GM10266 (cell line): ENCODE data around the gene SLC22A4.

Source experiments
- DNase-seq: peaks from one replicate; pipeline ENCODE4 v3.0.0; 2012; ENCODE audit errors: extremely low spot score
- TF ChIP-seq, protein P1 (sequence below): IDR thresholded peaks from 2 replicates; pipeline ENCODE4 v1.5.1; 2012; ENCODE audit warnings: mild to moderate bottlenecking, low read depth; ENCODE audit not compliant: control insufficient read depth, insufficient read depth; ENCODE audit errors: missing control alignments

The SLC22A4 gene

GRCh38 chr5:132277971-132278853 is 16.0 kb upstream of the SLC22A4 start:
- no peak for DNase-seq
- TF ChIP-seq, protein P1, sequence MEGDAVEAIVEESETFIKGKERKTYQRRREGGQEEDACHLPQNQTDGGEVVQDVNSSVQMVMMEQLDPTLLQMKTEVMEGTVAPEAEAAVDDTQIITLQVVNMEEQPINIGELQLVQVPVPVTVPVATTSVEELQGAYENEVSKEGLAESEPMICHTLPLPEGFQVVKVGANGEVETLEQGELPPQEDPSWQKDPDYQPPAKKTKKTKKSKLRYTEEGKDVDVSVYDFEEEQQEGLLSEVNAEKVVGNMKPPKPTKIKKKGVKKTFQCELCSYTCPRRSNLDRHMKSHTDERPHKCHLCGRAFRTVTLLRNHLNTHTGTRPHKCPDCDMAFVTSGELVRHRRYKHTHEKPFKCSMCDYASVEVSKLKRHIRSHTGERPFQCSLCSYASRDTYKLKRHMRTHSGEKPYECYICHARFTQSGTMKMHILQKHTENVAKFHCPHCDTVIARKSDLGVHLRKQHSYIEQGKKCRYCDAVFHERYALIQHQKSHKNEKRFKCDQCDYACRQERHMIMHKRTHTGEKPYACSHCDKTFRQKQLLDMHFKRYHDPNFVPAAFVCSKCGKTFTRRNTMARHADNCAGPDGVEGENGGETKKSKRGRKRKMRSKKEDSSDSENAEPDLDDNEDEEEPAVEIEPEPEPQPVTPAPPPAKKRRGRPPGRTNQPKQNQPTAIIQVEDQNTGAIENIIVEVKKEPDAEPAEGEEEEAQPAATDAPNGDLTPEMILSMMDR, result no peak

GRCh38 chr5:132279801-132280200 is 14.4 kb upstream of the SLC22A4 start:
- TF ChIP-seq, protein P1, result no peak
- DNase-seq, result no peak

GRCh38 chr5:132280371-132281240 is 13.6 kb upstream of the SLC22A4 start:
- TF ChIP-seq, protein P1, result no peak
- no peak for DNase-seq

DNA sequence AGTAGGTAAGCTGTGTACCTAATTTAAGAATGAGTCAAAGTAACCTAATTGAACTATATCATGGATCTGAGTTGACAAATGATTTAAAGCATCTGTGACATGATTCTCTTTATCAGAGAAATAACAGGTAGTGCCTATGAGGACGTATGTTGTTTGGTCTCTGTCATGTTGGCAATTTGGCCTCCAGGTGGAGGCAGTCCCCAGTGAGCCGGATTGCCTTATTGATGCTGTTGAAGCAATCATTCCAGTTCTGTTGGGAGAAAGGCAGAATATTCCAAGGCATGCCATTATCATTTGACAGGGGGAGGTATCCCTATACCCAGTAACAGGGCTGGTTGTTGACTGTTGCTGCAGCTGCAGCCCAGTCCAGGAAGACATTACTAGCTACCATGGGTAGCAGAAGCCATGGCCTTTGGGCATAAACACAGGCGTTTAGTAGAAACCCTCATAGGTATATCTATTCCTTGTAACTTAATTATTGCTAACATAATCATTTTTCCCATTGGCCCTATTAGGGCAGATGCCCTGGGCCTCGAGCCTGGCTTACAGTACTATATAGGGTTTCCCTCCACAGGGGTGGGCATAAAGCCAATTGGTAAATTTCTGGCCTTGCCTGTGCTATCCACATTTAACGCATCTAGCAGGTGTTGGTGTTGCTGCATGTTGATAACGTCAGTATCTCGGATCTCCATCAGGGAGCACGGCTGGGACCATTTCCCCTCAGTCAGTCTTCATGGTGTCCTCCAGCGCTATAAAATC is 12.2 kb upstream of the SLC22A4 start:
- DNase-seq, result no peak
- TF ChIP-seq, protein P1, result no peak

DNA sequence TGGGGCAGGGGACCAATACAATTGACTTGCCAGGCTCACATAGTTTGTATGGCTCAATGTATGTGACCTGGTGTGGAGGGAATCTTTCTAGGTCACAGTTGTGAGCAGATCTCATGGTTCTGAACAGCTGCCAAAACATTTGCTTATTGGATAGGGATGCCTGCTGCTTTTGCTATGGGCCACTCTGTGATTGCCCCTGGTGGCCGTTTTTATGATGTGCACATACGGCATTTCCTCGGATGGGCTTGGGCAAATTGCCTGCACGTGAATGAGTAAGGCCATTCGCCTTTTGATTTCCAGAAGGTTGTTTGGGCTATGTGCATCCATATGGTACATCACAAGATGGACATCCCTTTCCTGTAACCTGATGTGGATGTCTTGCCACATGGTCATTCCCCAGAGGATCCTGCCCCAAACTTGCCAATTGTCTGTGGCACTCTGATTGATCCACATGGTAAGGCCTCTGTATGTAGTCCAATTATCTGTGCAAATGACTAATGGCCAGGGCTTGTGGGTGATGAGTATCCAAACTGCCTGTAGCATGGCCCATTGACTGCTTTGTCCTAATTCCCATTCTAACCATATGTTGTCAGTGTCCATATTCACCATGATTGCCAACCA is 10.7 kb upstream of the SLC22A4 start:
- no peak for DNase-seq
- TF ChIP-seq, protein P1, result no peak

- no peak for DNase-seq
- TF ChIP-seq, protein P1, result no peak
These were observed 5.1 kb upstream of the SLC22A4 start for GRCh38 chr5:132289097-132289496.
